Activated T-cell treated with anti-CD3 and anti-CD28 coated beads, Interleukin-2, amount 50 U/mL, for 4 hours (primary cell): Measurements from ENCODE around the gene PLPPR5. TPM values are rescaled to one million over a fixed set of nuclear protein-coding genes. Genes with fewer than 3 reads are reported as not detected.
"Not testable (repeated sequence)": the region's sequence is repeated elsewhere in the genome, so short reads cannot be mapped to it uniquely, and the experiment has no call there.

Experiments
- ATAC-seq, 2 donors: fragments of 200-7000 bp; cut with Tn5 transposase; one replicate each; pipeline ENCODE4 v1.10.0; 2021
- DNase-seq: peaks from one replicate; pipeline ENCODE4 v3.0.0-alpha.2; 2020
- H3K27me3 Mint-ChIP-seq: one replicate; pipeline ENCODE4 v1.8.0; 2021; ENCODE audit warnings: low read depth, mixed read lengths
- H3K36me3 Mint-ChIP-seq: one replicate; pipeline ENCODE4 v1.8.0; 2022; ENCODE audit warnings: mixed read lengths; ENCODE audit not compliant: insufficient read depth
- H3K4me1 Mint-ChIP-seq: one replicate; pipeline ENCODE4 v1.8.0; 2021; ENCODE audit warnings: low read depth, mixed read lengths
- H3K4me3 Mint-ChIP-seq: one replicate; pipeline ENCODE4 v1.8.0; 2021; ENCODE audit warnings: mild to moderate bottlenecking, moderate library complexity, mixed read lengths
- H3K9me3 Mint-ChIP-seq: one replicate; pipeline ENCODE4 v1.8.0; 2021; ENCODE audit warnings: mixed read lengths
- total RNA-seq, 3 donors: library from RNA; stranded (reverse); gene quantifications; one replicate each; pipeline ENCODE4 v1.2.1, GENCODE V29; 2021

Gene PLPPR5, protein sequence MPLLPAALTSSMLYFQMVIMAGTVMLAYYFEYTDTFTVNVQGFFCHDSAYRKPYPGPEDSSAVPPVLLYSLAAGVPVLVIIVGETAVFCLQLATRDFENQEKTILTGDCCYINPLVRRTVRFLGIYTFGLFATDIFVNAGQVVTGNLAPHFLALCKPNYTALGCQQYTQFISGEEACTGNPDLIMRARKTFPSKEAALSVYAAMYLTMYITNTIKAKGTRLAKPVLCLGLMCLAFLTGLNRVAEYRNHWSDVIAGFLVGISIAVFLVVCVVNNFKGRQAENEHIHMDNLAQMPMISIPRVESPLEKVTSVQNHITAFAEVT
- total RNA-seq = not detected

GRCh38 chr1:99004861-99005442 lies at the start of gene PLPPR5:
PLPPR5 (minus strand) TSS chr1:99004861; CDS start chr1:99004671, 190 bp downstream.
- DNase-seq (peak; percentile 10), ATAC-seq (peak; percentile 41)
- H3K36me3 Mint-ChIP-seq = no peaks in the 10 kb centered on the region
- H3K27me3 Mint-ChIP-seq = peaks cover 52% of the 10 kb centered on the region
- peak within 1 kb of the TSS; percentile 65 for H3K4me3 Mint-ChIP-seq
- H3K9me3 Mint-ChIP-seq = no peaks in the 10 kb centered on the region
- H3K4me1 Mint-ChIP-seq = peaks cover 7% of the 10 kb centered on the region

- Mint-ChIP-seq H3K27me3 (no peaks in the 10 kb centered on the region), H3K36me3 (no peaks in the 10 kb centered on the region), H3K4me3 (no peak overlapping the region), H3K9me3 (no peaks in the 10 kb centered on the region), H3K4me1 (no peaks in the 10 kb centered on the region)
- DNase-seq (no peak), ATAC-seq (peak in 1 of 2 donors; percentile 23)
These were observed 47.1 kb upstream of the PLPPR5 start for GRCh38 chr1:99051611-99052283.

DNA sequence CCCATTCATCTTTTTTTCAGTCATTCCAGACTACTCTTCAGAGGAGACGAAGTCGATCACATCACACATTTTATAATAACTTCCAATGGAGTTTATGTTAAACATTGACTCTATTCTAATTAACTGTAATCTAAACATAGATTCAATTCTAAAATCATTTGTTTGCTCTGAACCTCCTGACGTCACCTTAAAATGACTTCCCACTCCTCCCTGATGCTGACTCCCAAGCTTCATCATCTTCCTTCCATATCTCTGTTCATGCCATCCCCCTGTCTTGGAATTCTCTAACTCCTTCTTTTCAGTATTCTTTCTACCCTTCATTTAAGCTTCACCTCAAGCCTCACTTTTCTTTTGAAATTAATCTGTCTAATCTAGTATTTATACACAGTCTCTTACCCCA lies 45.1 kb upstream of the PLPPR5 start:
- Mint-ChIP-seq H3K27me3 (no peaks in the 10 kb centered on the region), H3K9me3 (no peaks in the 10 kb centered on the region), H3K4me1 (no peaks in the 10 kb centered on the region), H3K36me3 (no peaks in the 10 kb centered on the region), H3K4me3 (no peak overlapping the region)
- no peak for ATAC-seq
- DNase-seq = no peak

- DNase-seq, H3K4me3 Mint-ChIP-seq, H3K27me3 Mint-ChIP-seq, H3K4me1 Mint-ChIP-seq, H3K36me3 Mint-ChIP-seq, ATAC-seq: not testable (repeated sequence)
- H3K9me3 Mint-ChIP-seq = peaks cover 44% of the 10 kb centered on the region
These were observed 32.1 kb upstream of the PLPPR5 start for GRCh38 chr1:99036746-99037145.

- no peaks in the 10 kb centered on the region for H3K9me3 Mint-ChIP-seq
- no peak overlapping the region for H3K4me3 Mint-ChIP-seq
- ATAC-seq (no peak), DNase-seq (no peak)
- H3K27me3 Mint-ChIP-seq = no peaks in the 10 kb centered on the region
- H3K36me3 Mint-ChIP-seq = no peaks in the 10 kb centered on the region
- H3K4me1 Mint-ChIP-seq = no peaks in the 10 kb centered on the region
These were observed 13.7 kb upstream of the PLPPR5 start for GRCh38 chr1:99018313-99018712.

DNA sequence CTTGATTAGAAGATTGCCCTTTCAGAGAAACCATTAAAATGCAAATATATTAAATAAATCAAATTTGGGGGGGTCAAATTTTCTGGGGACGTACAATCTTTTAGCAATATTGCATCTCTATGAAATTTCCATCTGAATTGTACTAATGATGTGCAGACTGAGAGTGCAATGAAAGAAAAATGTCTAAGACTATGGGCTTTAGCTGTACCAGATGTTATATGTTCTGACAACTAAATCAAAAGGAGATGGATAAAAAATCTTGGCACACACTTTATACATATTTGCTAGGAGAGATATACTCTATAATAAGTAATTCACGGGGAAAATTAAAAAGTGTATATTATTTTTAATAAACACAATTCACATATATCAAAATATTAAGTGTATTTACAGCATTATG lies 13.0 kb upstream of the PLPPR5 start:
- H3K4me3 Mint-ChIP-seq = no peak overlapping the region
- no peaks in the 10 kb centered on the region for H3K36me3 Mint-ChIP-seq
- no peaks in the 10 kb centered on the region for H3K9me3 Mint-ChIP-seq
- DNase-seq (no peak), ATAC-seq (no peak)
- H3K27me3 Mint-ChIP-seq = no peaks in the 10 kb centered on the region
- no peaks in the 10 kb centered on the region for H3K4me1 Mint-ChIP-seq

GRCh38 chr1:99010679-99011078 lies 6.0 kb upstream of the PLPPR5 start:
- DNase-seq (no peak), ATAC-seq (no peak)
- no peaks in the 10 kb centered on the region for H3K9me3 Mint-ChIP-seq
- H3K27me3 Mint-ChIP-seq = peaks cover 21% of the 10 kb centered on the region
- H3K4me1 Mint-ChIP-seq = peaks cover 1% of the 10 kb centered on the region
- H3K4me3 Mint-ChIP-seq = no peak overlapping the region
- H3K36me3 Mint-ChIP-seq = no peaks in the 10 kb centered on the region

GRCh38 chr1:99007366-99007765 lies 2.7 kb upstream of the PLPPR5 start:
- H3K4me3 Mint-ChIP-seq = no peak overlapping the region
- no peak for ATAC-seq
- H3K4me1 Mint-ChIP-seq = peaks cover 7% of the 10 kb centered on the region
- DNase-seq = no peak
- H3K36me3 Mint-ChIP-seq = no peaks in the 10 kb centered on the region
- no peaks in the 10 kb centered on the region for H3K9me3 Mint-ChIP-seq
- peaks cover 42% of the 10 kb centered on the region for H3K27me3 Mint-ChIP-seq

DNA sequence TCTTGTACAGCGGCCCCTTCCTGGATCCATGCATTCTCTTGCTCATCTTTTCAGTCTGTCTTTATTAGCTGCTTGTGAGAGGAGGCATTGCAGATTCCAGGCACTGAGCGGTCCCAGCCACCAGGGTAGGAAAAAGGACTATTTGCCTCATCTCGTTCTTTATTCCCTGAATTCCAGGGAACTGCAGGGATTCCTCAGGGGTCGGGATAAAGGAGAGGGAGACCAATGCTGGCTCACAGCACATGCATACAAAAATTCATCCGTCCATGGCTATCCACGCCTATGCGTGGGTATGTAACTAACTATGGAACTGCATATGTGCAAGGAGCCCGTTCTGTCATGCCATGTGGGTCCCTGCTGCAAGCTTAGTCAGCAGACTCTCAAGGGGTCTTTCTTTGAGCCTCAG lies 879 bp upstream of the PLPPR5 start:
- ATAC-seq = no peak
- H3K4me1 Mint-ChIP-seq = peaks cover 7% of the 10 kb centered on the region
- peak overlapping the region; percentile 65 for H3K4me3 Mint-ChIP-seq
- no peak for DNase-seq
- H3K9me3 Mint-ChIP-seq = no peaks in the 10 kb centered on the region
- peaks cover 48% of the 10 kb centered on the region for H3K27me3 Mint-ChIP-seq
- H3K36me3 Mint-ChIP-seq = no peaks in the 10 kb centered on the region

- ATAC-seq (peak; percentile 59 to 70), DNase-seq (peak; percentile 9)
- peak overlapping the region; percentile 46 for H3K4me3 Mint-ChIP-seq
- H3K36me3 Mint-ChIP-seq = no peaks in the 10 kb centered on the region
- H3K9me3 Mint-ChIP-seq = no peaks in the 10 kb centered on the region
- H3K4me1 Mint-ChIP-seq = peaks cover 7% of the 10 kb centered on the region
- H3K27me3 Mint-ChIP-seq = peaks cover 52% of the 10 kb centered on the region
These were observed 304 bp downstream of the PLPPR5 start for GRCh38 chr1:99004254-99004860.

- peaks cover 52% of the 10 kb centered on the region for H3K27me3 Mint-ChIP-seq
- H3K4me3 Mint-ChIP-seq = peak overlapping the region; percentile 46
- peaks cover 7% of the 10 kb centered on the region for H3K4me1 Mint-ChIP-seq
- ATAC-seq = peak; percentile 15 to 27
- H3K9me3 Mint-ChIP-seq = no peaks in the 10 kb centered on the region
- no peaks in the 10 kb centered on the region for H3K36me3 Mint-ChIP-seq
- no peak for DNase-seq
These were observed 944 bp downstream of the PLPPR5 start for GRCh38 chr1:99003581-99004253.

DNA sequence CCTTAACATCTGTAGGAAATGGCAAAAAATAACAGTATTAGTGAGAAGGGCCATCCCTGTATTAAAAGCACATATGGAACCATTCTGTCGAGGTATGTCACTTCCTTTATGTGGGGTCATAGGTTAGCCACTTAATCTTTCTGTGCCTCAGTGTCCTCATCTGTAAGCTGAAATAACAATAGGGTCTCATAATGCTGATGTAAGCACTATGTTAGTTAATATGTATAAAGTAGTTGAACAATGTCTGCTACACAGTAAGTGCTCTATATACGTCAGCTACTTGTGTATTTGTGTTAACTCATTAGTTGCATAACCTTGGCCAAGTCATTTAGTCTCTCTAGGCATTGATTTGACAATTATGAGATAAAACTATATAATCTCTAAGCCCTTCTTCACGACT lies 11.8 kb downstream of the PLPPR5 start:
- H3K27me3 Mint-ChIP-seq = peaks cover 3% of the 10 kb centered on the region
- DNase-seq (no peak), ATAC-seq (no peak)
- H3K4me3 Mint-ChIP-seq = no peak overlapping the region
- H3K9me3 Mint-ChIP-seq = no peaks in the 10 kb centered on the region
- H3K4me1 Mint-ChIP-seq = peaks cover 6% of the 10 kb centered on the region
- no peaks in the 10 kb centered on the region for H3K36me3 Mint-ChIP-seq

DNA sequence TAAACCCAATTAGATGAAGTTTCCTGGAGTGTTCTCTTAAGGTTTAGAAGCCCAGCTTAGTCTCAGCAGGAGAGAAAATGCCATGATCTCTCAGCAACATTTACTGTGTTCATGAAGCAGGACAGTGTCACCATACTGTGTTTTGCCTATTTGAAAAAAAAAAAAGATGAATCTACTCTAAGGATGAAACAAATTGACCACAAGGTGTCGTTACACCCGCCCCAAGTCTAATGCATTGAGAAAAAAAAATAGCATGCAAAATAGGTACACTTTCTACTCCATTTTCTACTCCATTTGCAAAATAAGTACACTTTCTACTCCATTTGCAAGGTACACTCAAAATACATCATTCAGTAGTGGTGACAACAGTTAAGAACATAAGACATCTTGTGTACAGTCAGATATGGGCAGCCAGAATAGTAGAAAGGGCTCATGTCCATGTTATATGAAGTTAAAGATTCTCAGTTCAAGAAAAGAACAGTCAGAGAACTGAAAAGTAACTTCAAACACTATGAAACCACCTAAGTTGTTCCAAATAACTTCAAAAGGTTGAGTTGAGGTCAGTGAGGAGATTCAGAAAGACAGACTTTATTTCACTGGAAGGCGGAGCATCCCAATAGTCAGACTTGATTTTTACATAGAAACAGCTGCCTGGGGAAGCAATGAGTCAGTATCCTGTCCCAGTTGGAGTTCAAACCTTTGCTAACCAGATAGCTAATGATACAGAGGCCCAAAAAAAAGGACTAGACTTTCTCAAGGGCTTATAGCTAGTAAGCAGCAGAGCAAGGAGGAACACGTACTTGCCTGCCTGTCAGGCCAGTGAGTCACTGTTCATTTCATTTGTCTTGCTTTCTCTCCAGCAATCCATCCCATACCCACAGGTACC lies 13.3 kb downstream of the PLPPR5 start:
- Mint-ChIP-seq H3K4me1 (peaks cover 6% of the 10 kb centered on the region), H3K27me3 (no peaks in the 10 kb centered on the region), H3K4me3 (no peak overlapping the region), H3K36me3 (no peaks in the 10 kb centered on the region), H3K9me3 (no peaks in the 10 kb centered on the region)
- peak; percentile 74 to 85 for ATAC-seq
- DNase-seq = no peak
